Testis (tissue), 3 donors: ENCODE measurements around the gene OSCP1. TPM values are rescaled to one million over a fixed set of nuclear protein-coding genes. Genes with fewer than 3 reads are reported as not detected.

Experiments
- DNase-seq: peaks from one replicate; pipeline ENCODE4 v3.0.0-alpha.2; 2019
- H3K27ac ChIP-seq, 2 donors: fragments of 200-600 bp; sonication (generic); one replicate each; pipeline ENCODE4 v1.5.1; 2019
- H3K27me3 ChIP-seq: fragments of 200-600 bp; sonication (generic); one replicate; pipeline ENCODE4 v1.5.1; 2019
- H3K36me3 ChIP-seq: fragments of 200-600 bp; sonication (generic); one replicate; pipeline ENCODE4 v1.5.1; 2017; ENCODE audit warnings: low read depth; ENCODE audit errors: missing control alignments
- H3K4me1 ChIP-seq: fragments of 200-600 bp; sonication (generic); one replicate; pipeline ENCODE4 v1.5.1; 2019
- H3K4me3 ChIP-seq, 2 donors: fragments of 200-600 bp; sonication (generic); one replicate each; pipeline ENCODE4 v1.5.1; 2017 to 2019
- H3K9me3 ChIP-seq: fragments of 200-600 bp; sonication (generic); one replicate; pipeline ENCODE4 v1.5.1; 2017
- CTCF ChIP-seq, 3 experiments: fragments of 450-650 bp in 2 of 3; fragments of 200-600 bp in 1 of 3; sonication (generic) in 1 of 3; IDR thresholded peaks; one replicate each; pipeline ENCODE4 v1.5.1; 2016 to 2019; ENCODE audit warnings: antibody characterized with exemption in 3 of 3, mild to moderate bottlenecking in 2 of 3, moderate library complexity in 1 of 3
- POLR2A ChIP-seq: fragments of 450-650 bp; IDR thresholded peaks from one replicate; pipeline ENCODE4 v1.6.1; 2017; ENCODE audit warnings: antibody characterized with exemption, mild to moderate bottlenecking, moderate library complexity
- WGBS, 2 donors: methylation state at CpG; one replicate each; pipeline ENCODE4 v1.1.5; 2018; 5-methylcytosine and 5-hydroxymethylcytosine counted together
- intact Hi-C: fragments of 100-400 bp; cut with DNase I; formaldehyde crosslinking; loops from one replicate; pipeline ENCODE4 v1.15.1; 2023; ENCODE audit warnings: low total_unique reads
- polyA plus RNA-seq: library from polyadenylated mRNA; stranded (reverse); fragments of 350-450 nt; fragmentation: Illumina TruSeq; extraction: RNeasy Lipid Tissue Mini Kit (QIAGEN cat#74804); gene quantifications from one replicate; pipeline ENCODE4 v1.2.3, GENCODE V29; 2014; ENCODE audit warnings: low read depth, low replicate concordance; ENCODE audit not compliant: insufficient read depth
- total RNA-seq, 2 donors: library from RNA; depleted of rRNA; stranded (reverse); fragments of >200 nt; gene quantifications; one replicate each; pipeline ENCODE4 v1.2.3, GENCODE V29; 2016

The OSCP1 gene
- total and polyA plus RNA-seq, 3 donors from 2014 or later = 50.7 to 199 (median 72.1) TPM

- 63 to 65% methylated on average over 11 of the region's 11 CpGs for WGBS, 2 donors
- Histone ChIP-seq H3K27me3 (no peaks in the 10 kb centered on the region), H3K4me3 (no peak overlapping the region), H3K4me1 (peaks cover 12% of the 10 kb centered on the region), H3K36me3 (no peaks in the 10 kb centered on the region), H3K27ac (no peak overlapping the region), H3K9me3 (no peaks in the 10 kb centered on the region)
- intact Hi-C loops = no loop called here
- TF ChIP-seq POLR2A (no peak), CTCF (IDR thresholded peaks at IDR 0.05) (no peak)
- DNase-seq = no peak
Observed at GRCh38 chr1:36411674-36412648, 38.3 kb downstream of the OSCP1 start.

GRCh38 chr1:36408479-36408878 is 41.8 kb downstream of the OSCP1 start:
- TF ChIP-seq POLR2A = no peak
- TF ChIP-seq CTCF (IDR thresholded peaks at IDR 0.05) = no peak
- no peak for DNase-seq
- WGBS, 2 donors = 55 to 64% methylated on average over 2 of the region's 2 CpGs
- Histone ChIP-seq H3K27me3 (no peaks in the 10 kb centered on the region), H3K4me1 (peaks cover 3% of the 10 kb centered on the region), H3K27ac (no peak overlapping the region), H3K4me3 (no peak overlapping the region), H3K36me3 (no peaks in the 10 kb centered on the region), H3K9me3 (no peaks in the 10 kb centered on the region)
- intact Hi-C loops = no loop called here

- Histone ChIP-seq H3K36me3 (no peaks in the 10 kb centered on the region), H3K9me3 (no peaks in the 10 kb centered on the region), H3K27ac (no peak overlapping the region), H3K4me1 (peaks cover 3% of the 10 kb centered on the region), H3K4me3 (no peak overlapping the region), H3K27me3 (no peaks in the 10 kb centered on the region)
- TF ChIP-seq POLR2A (no peak), CTCF (IDR thresholded peaks at IDR 0.05) (no peak)
- intact Hi-C loops = no loop called here
- no peak for DNase-seq
- 100% methylated on average over 1 of the region's 1 CpG for WGBS, 2 donors
Observed at GRCh38 chr1:36406440-36406839, 43.8 kb downstream of the OSCP1 start.

- no peak for TF ChIP-seq CTCF (IDR thresholded peaks at IDR 0.05)
- no peak for TF ChIP-seq POLR2A
- H3K4me1 ChIP-seq = peaks cover 14% of the 10 kb centered on the region
- intact Hi-C loops = no loop called here
- H3K27ac ChIP-seq = no peak overlapping the region
- H3K9me3 ChIP-seq = no peaks in the 10 kb centered on the region
- WGBS, 2 donors = 85 to 87% methylated on average over 4 of the region's 4 CpGs
- no peaks in the 10 kb centered on the region for H3K36me3 ChIP-seq
- H3K27me3 ChIP-seq = no peaks in the 10 kb centered on the region
- no peak for DNase-seq
- no peak overlapping the region for H3K4me3 ChIP-seq
Observed at GRCh38 chr1:36402504-36402890, 47.8 kb downstream of the OSCP1 start.
